GM19099 (cell line): ENCODE measurements around the gene MSN.

Experiments
- POLR2A ChIP-seq: IDR thresholded peaks from 3 replicates; pipeline ENCODE4 v1.6.1; 2011; ENCODE audit warnings: low read depth; ENCODE audit not compliant: insufficient read length; ENCODE audit errors: extremely low read depth

The MSN gene

DNA sequence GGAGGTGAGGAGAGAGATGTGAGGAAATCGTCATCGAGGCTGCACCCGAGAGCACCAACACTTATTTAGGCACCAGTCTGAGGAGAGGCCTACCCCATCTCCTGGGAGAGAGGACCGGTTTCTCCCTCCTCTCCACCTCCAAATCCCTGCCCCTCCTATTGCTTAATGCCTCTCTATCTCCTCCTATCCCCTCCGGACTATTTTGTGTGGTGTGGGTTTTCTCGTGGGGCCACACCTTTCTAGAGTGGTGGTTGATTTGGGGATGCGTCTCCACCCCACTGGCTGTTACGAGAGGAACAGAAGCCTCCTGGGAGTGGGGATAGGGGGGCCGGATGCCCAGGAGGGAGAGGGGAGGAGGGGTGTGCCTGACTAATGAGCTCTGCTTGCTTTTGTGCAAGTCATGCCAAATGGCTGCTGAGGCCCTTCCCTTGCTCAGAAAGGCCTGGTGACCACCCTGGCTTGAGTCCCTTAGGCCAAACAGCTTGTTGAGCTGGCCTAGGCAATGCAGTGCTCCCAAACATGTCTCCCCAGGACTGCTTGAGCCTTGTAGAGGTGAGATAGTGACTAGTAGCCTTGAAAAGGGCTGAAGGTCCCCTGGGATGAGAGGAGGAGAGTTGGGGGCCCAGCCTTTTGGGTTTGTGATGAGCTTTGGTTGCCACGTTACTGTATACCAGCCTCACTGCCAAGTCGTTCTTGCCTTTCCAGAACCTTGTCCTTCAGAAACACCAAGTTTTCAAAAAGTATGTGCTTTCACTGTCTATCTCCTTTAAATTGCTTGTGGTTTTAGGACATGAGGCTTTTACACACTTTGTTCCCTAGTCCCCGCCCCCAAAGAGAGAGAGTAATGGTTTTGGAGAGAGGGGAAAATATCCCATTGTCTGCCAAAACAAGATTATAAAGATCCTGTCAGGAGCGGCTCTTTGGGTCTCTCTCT is 1.2 kb downstream of the MSN start:
- no peak for TF ChIP-seq POLR2A

DNA sequence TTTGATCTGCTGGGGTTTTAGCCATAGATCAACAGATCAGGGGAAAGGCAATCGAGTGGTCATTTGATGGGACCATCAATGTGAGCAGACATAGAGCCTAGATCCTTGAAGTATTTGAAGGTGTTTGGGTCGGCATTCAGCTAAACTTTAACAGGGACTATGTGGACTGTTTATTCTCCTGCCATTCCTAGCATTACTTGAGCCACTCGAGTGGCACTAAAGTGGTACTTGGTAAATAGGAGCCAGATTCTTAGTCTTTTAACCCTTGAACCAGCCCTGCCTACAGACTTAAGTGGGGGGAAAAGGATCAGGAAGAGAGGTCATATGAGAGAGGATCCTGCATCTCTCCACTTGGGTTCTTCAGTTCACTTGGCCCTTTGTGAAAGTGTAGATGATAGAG is 3.8 kb downstream of the MSN start:
- TF ChIP-seq POLR2A: no peak

- no peak for TF ChIP-seq POLR2A
These were observed 4.5 kb downstream of the MSN start for GRCh38 chrX:65671966-65672365.

GRCh38 chrX:65673857-65674203 is 6.4 kb downstream of the MSN start:
- TF ChIP-seq POLR2A: no peak

DNA sequence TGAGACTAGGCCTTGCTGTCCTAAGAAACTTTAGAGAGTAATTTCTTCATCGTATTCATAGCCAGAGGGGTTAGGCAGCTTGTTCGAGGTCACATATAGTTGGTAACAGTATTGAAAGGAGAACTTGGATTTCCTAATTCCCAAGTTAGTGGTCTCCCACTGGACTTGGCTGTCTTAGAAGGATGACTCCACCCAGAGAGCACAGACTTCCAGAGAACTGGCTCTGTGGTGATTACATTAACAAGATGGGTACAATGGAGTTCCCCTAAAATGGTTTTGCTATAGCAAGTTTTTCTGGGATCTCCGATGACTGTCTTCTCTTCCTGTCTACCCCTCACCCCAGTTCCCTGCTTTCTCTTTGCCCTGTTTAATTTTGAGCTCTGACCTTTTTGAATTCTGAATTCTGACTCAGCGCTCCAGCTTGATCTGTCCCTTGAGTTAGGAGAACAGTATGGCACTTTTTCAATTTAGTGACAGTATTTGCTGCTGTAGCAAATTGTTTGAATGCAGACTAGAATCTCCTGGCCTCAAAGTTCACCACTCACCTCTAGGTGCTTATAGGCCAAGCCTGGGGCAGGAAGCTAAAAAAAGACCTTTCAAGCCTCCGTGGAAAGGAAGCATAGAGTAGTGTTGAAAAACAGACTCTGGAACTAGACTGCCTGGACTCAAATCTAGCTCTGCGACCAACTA is 6.9 kb downstream of the MSN start:
- no peak for TF ChIP-seq POLR2A

DNA sequence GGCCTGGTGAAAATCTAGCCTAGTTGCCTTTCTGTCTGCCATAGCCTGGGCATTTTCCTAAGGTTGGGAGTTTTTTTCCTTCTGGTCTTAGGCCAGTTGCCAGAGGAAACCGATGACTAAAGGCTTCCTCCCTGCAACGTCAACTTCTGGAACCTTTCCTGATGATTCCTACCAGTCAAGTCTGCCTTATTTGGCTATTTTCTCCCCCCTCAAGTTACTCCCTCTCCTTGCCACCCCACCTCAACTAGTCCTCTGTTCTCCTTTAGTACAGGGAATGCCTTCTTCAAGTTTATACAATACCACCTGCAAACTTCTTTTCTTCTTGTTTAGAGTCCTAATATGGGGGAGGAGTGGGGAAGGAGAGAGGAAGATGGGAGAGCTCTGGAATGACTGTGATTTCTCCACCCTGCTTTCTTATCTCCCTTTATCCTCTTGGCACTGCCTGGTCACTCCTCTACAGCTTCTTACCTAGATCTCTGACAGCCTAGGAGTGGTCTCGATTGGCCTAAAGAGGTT is 10.6 kb downstream of the MSN start:
- TF ChIP-seq POLR2A: no peak

DNA sequence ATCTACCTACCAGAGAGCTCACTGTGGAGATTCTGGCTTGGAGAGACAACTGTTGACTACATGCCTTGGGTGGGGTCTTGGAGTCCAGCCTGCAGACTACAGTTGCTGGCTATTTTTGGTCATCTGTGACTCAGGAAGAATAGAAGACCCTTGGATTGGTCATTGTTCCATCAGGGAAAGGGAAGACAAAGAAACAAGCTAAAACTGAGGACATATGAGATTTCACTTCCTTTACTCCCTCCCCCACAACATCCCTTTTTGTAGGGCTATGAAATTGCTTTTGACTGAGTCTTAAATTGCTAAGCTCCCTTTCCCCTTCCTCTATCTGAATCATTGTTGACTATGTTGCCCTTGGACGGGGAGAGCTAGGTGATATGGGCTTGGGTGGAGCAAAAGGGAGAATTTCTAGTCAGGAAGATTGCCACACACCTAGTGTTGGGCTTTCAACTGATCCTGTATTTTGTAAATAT is 11.7 kb downstream of the MSN start:
- TF ChIP-seq POLR2A: no peak

- TF ChIP-seq POLR2A: no peak
These were observed 14.4 kb downstream of the MSN start for GRCh38 chrX:65681810-65682209.

DNA sequence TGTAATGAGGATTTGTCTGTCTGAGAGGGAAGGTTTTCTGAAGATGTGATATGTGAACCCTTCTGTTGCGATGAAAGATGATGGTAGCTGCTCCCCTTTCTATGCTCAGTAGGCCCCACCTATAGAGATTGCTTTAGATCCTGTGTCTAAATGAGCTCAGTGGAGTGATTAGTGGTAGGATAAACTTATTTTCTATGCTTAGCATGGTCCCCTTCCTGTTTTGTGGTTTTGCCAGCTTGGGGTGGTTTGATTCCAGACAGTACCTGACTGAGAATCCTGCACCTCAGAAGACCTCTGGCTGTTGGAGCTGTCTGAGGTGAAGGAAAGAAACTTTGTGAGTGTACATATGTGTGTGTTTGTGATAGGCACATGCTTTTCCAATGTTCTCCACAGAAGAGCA is 17.7 kb downstream of the MSN start:
- no peak for TF ChIP-seq POLR2A

- no peak for TF ChIP-seq POLR2A
These were observed 18.8 kb downstream of the MSN start for GRCh38 chrX:65686236-65686635.

DNA sequence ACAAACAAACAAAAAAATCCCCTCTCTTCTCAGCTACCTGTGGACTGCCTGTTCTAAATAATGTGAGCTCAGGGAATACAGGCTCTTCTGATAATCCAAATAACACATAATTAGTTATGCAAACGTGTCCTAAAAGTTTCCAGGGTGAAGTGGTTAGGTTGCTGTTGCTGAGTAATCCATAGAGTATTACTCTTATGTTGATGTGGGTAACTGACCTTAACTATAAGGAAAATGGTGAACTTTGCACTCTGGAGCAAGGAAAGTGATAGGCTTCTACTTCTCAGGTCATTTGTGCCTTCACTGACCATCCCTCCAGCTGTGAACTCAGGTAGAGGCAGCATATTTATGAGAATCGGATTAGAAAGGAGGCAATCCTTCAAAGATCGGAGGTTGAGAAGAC is 19.9 kb downstream of the MSN start:
- no peak for TF ChIP-seq POLR2A

GRCh38 chrX:65688403-65688871 is 21.0 kb downstream of the MSN start:
- no peak for TF ChIP-seq POLR2A

GRCh38 chrX:65689377-65689776 is 21.9 kb downstream of the MSN start:
- no peak for TF ChIP-seq POLR2A

DNA sequence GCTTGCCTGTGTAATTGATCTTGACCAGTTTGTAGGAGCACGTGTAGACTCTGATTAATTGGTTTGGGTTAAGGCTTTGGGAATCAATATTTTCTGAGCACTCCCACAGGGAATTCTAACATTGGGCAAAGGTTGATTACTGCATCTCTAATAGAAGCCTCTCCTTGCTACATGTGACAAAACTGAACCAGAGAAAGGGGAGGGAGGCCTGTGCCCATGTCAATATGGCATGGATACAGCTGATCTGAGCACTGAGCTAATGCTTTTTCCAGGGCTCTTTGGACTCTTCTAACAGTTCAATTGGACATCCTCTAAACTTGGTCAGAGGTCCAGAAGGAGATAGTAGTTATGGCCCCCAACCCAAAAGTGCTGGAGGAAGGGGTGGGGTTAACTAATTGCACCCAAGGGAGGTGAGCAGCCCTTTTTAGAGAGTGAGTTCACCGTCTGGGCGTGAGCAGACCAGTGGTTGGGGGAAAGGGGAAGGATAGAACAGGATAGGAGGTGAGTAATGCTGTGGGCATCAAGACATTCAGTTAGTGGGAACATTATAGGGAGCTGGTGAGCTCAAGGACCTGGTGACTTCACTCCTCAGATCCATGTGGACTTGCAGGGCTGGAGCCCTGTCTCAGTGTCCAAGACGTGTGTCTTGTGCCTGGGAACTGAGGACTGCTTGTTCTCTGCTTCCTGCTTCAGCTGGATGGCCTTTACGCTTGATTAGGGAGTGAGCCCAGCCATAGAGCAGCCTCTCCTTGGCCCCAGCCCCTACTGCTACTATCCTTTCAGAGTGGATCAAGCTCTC is 22.8 kb downstream of the MSN start:
- no peak for TF ChIP-seq POLR2A
